ENCODE data around the gene PCAT7.

- no peak for TF ChIP-seq CTCF (IDR thresholded peaks at IDR 0.05)
- no peak for TF ChIP-seq EZH2phosphoT487 (IDR thresholded peaks at IDR 0.05)
Observed at GRCh38 chr9:94577571-94577970, 22.7 kb downstream of the PCAT7 start.
